ENCODE measurements around the gene C1orf159. TPM values are rescaled to one million over a fixed set of nuclear protein-coding genes. Genes with fewer than 3 reads are reported as not detected.

C1orf159 gene
- total and polyA plus RNA-seq, 2 donors from 2014 or later = 8.6 to 14.8 TPM

- Histone ChIP-seq H3K9me3 (ENCODE audit: control insufficient read depth in 2 of 3, insufficient read depth in 1 of 3, low read length in 3 of 3) (no peaks in the 10 kb centered on the region), H3K4me1 (ENCODE audit: control insufficient read depth in 2 of 3, insufficient read depth in 2 of 3, low read depth in 1 of 3, low read length in 3 of 3) (peaks cover 0 to 23% (median 14%) of the 10 kb centered on the region in 3 donors), H3K9ac (ENCODE audit: low read length in 3 of 3) (peak overlapping the region in 1 of 3 donors; percentile 51), H3K27me3 (ENCODE audit: control insufficient read depth, insufficient read depth, low read length) (no peaks in the 10 kb centered on the region), H3K36me3 (ENCODE audit: control insufficient read depth in 2 of 3, insufficient read depth in 3 of 3, low read length in 3 of 3) (no peaks in the 10 kb centered on the region), H3K27ac (ENCODE audit: low read depth in 2 of 2, low read length in 2 of 2) (peak overlapping the region; percentile 87), H3K4me3 (ENCODE audit: low read length in 3 of 3) (peak overlapping the region in 1 of 3 donors; percentile 47)
- intact Hi-C loops (cut with DNase I) = no loop called here
- FAIRE-seq = no peak
- peak in 4 of 5 donors; percentile 53 to 81 (median 72) for DNase-seq
- TF ChIP-seq, protein P1, sequence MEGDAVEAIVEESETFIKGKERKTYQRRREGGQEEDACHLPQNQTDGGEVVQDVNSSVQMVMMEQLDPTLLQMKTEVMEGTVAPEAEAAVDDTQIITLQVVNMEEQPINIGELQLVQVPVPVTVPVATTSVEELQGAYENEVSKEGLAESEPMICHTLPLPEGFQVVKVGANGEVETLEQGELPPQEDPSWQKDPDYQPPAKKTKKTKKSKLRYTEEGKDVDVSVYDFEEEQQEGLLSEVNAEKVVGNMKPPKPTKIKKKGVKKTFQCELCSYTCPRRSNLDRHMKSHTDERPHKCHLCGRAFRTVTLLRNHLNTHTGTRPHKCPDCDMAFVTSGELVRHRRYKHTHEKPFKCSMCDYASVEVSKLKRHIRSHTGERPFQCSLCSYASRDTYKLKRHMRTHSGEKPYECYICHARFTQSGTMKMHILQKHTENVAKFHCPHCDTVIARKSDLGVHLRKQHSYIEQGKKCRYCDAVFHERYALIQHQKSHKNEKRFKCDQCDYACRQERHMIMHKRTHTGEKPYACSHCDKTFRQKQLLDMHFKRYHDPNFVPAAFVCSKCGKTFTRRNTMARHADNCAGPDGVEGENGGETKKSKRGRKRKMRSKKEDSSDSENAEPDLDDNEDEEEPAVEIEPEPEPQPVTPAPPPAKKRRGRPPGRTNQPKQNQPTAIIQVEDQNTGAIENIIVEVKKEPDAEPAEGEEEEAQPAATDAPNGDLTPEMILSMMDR (IDR thresholded peaks at IDR 0.05; ENCODE audit: borderline replicate concordance, extremely low read depth, insufficient read depth) = no peak
These were observed 16.4 kb upstream of the C1orf159 start for GRCh38 chr1:1132042-1132950.

- no peaks in the 10 kb centered on the region for H3K36me3 ChIP-seq (ENCODE audit: control insufficient read depth in 2 of 3, insufficient read depth in 3 of 3, low read length in 3 of 3)
- DNase-seq = peak in 4 of 5 donors; percentile 72 to 87 (median 84)
- FAIRE-seq = no peak
- no peaks in the 10 kb centered on the region for H3K27me3 ChIP-seq (ENCODE audit: control insufficient read depth, insufficient read depth, low read length)
- no peaks in the 10 kb centered on the region for H3K9me3 ChIP-seq (ENCODE audit: control insufficient read depth in 2 of 3, insufficient read depth in 1 of 3, low read length in 3 of 3)
- TF ChIP-seq, protein P1 (IDR thresholded peaks at IDR 0.05; ENCODE audit: borderline replicate concordance, extremely low read depth, insufficient read depth) = no peak
- peak overlapping the region in 2 of 3 donors; percentile 38 to 65 for H3K4me3 ChIP-seq (ENCODE audit: low read length in 3 of 3)
- H3K9ac ChIP-seq (ENCODE audit: low read length in 3 of 3) = peak overlapping the region in 1 of 3 donors; percentile 44
- H3K27ac ChIP-seq (ENCODE audit: low read depth in 2 of 2, low read length in 2 of 2) = peak overlapping the region; percentile 86
- intact Hi-C loops (cut with DNase I) = no loop called here
- peaks cover 0 to 20% (median 14%) of the 10 kb centered on the region in 3 donors for H3K4me1 ChIP-seq (ENCODE audit: control insufficient read depth in 2 of 3, insufficient read depth in 2 of 3, low read depth in 1 of 3, low read length in 3 of 3)
These were observed 14.6 kb upstream of the C1orf159 start for GRCh38 chr1:1130206-1131120.

DNA sequence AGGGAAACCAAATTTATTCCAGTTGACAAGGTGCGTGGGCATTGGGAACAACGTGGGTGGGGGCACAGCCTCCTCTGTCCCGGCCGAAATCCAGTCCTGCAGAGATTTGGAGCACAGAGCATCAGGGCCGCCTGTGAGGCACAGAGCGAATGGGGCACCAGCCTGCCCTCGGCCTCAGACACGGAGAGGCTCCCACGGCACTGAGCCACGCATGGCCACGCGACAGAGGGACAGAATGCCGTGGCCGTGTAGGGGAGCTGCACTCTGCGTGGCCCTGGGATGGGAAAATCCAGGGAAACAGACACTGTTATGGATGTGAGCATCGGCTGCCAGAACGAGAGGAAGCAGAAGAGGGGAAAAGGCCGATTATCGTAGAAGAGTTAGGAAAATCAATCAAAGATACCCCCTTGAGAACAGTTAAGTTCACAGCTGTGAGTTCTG lies 13.5 kb upstream of the C1orf159 start:
- intact Hi-C loops (cut with DNase I) = loop anchor here (10.0 kb wide), 2 partner anchors 105 to 165 kb away; partner anchors contain the start of genes B3GALT6 and SDF4
- peak overlapping the region; percentile 82 to 89 for H3K27ac ChIP-seq (ENCODE audit: low read depth in 2 of 2, low read length in 2 of 2)
- no peaks in the 10 kb centered on the region for H3K36me3 ChIP-seq (ENCODE audit: control insufficient read depth in 2 of 3, insufficient read depth in 3 of 3, low read length in 3 of 3)
- no peak for FAIRE-seq
- peak overlapping the region in 1 of 3 donors; percentile 71 for H3K9ac ChIP-seq (ENCODE audit: low read length in 3 of 3)
- peak in 1 of 5 donors; percentile 51 for DNase-seq
- H3K4me3 ChIP-seq (ENCODE audit: low read length in 3 of 3) = peak overlapping the region in 2 of 3 donors; percentile 15 to 65
- peaks cover 0 to 18% (median 14%) of the 10 kb centered on the region in 3 donors for H3K4me1 ChIP-seq (ENCODE audit: control insufficient read depth in 2 of 3, insufficient read depth in 2 of 3, low read depth in 1 of 3, low read length in 3 of 3)
- no peaks in the 10 kb centered on the region for H3K9me3 ChIP-seq (ENCODE audit: control insufficient read depth in 2 of 3, insufficient read depth in 1 of 3, low read length in 3 of 3)
- TF ChIP-seq, protein P1 (IDR thresholded peaks at IDR 0.05; ENCODE audit: borderline replicate concordance, extremely low read depth, insufficient read depth) = no peak
- H3K27me3 ChIP-seq (ENCODE audit: control insufficient read depth, insufficient read depth, low read length) = no peaks in the 10 kb centered on the region

Data from kidney (tissue), 14 donors.